ENCODE results near the gene SMIM12.

GRCh38 chr1:34859446-34860200 is at the start of gene SMIM12:
- TF ChIP-seq GATA3 (IDR thresholded peaks at IDR 0.05; ENCODE audit: low read depth, low read length): no peak
- TF ChIP-seq GATA2 (IDR thresholded peaks at IDR 0.05; ENCODE audit: low read depth, low read length): no peak
